Measurements from ENCODE around the gene OR52B4. TPM values are rescaled to one million over a fixed set of nuclear protein-coding genes. Genes with fewer than 3 reads are reported as not detected.
"Not testable (repeated sequence)": the region's sequence is repeated elsewhere in the genome, so short reads cannot be mapped to it uniquely, and the experiment has no call there.

The OR52B4 gene
- not detected in 2 replicates for total RNA-seq
- not detected in 2 replicates for polyA plus RNA-seq
- polyA plus RNA-seq (2012) = not detected in 2 replicates
- not detected in 2 replicates for polyA minus RNA-seq (ENCODE audit: low replicate concordance)

DNA sequence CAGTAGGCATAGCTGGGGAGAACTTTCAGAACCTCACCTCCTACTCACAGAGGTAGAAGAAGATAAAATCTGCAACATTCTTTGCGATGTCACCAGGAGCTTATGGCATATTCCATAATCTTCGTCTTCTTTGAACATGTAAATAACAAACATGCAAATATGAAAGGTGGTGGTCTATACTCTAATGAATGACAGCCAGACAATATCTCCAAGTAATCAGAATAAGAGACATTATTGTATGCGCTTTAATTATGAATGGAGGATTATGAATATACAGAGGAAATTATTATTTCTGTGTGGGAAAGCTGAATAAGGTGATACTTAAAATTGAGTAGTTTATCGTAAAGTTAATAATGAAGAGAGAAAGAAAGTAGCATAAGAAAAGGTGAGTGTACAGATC lies at the start of gene OR52B4:
Gene OR52B4, minus strand, starts transcription at position 101 of the 400 bp plus-strand sequence. Its CDS starts 91 bp downstream, at position 10.
- H4K20me1 ChIP-seq (ENCODE audit: control insufficient read depth, extremely low read depth, insufficient read depth, low read length) = no peaks in the 10 kb centered on the region
- H3K4me3 ChIP-seq (replicated peaks in 1 of 4; ENCODE audit: control extremely low read depth in 1 of 4, insufficient read depth in 1 of 4, low read depth in 3 of 4, low read length in 4 of 4) = no peak within 1 kb of the TSS
- H3K4me1 ChIP-seq (ENCODE audit: control insufficient read depth, extremely low read depth, insufficient read depth, low read length) = no peaks in the 10 kb centered on the region
- H3K9ac ChIP-seq (ENCODE audit: insufficient read depth, low read length) = no peak within 1 kb of the TSS
- H3K27me3 ChIP-seq (ENCODE audit: control insufficient read depth, insufficient read depth, low read length) = no peaks in the 10 kb centered on the region
- H3K9me3 ChIP-seq (ENCODE audit: control insufficient read depth, insufficient read depth, low read depth, low read length) = no peaks in the 10 kb centered on the region
- H3K4me2 ChIP-seq (ENCODE audit: extremely low read depth, insufficient read depth, low read length) = no peak within 1 kb of the TSS
- DNase-seq (ENCODE audit: low read depth in 2 of 2) = no peak
- no peaks in the 10 kb centered on the region for H3K79me2 ChIP-seq (ENCODE audit: control insufficient read depth, insufficient read depth, low read length)
- no peak within 1 kb of the TSS for H2AFZ ChIP-seq (ENCODE audit: low read length)
- H3K27ac ChIP-seq (ENCODE audit: insufficient read depth, low read length) = no peak within 1 kb of the TSS
- H3K36me3 ChIP-seq (ENCODE audit: control insufficient read depth, insufficient read depth, low read length) = no peaks in the 10 kb centered on the region
- TF ChIP-seq, protein P1, sequence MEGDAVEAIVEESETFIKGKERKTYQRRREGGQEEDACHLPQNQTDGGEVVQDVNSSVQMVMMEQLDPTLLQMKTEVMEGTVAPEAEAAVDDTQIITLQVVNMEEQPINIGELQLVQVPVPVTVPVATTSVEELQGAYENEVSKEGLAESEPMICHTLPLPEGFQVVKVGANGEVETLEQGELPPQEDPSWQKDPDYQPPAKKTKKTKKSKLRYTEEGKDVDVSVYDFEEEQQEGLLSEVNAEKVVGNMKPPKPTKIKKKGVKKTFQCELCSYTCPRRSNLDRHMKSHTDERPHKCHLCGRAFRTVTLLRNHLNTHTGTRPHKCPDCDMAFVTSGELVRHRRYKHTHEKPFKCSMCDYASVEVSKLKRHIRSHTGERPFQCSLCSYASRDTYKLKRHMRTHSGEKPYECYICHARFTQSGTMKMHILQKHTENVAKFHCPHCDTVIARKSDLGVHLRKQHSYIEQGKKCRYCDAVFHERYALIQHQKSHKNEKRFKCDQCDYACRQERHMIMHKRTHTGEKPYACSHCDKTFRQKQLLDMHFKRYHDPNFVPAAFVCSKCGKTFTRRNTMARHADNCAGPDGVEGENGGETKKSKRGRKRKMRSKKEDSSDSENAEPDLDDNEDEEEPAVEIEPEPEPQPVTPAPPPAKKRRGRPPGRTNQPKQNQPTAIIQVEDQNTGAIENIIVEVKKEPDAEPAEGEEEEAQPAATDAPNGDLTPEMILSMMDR (conservative IDR thresholded peaks at IDR 0.05 in 1 of 2, IDR thresholded peaks at IDR 0.05 in 1 of 2; ENCODE audit: low read depth in 1 of 2, low read length in 2 of 2) = no peak
- TF ChIP-seq EZH2 (IDR thresholded peaks at IDR 0.05; ENCODE audit: low read length, missing control alignments) = no peak

DNA sequence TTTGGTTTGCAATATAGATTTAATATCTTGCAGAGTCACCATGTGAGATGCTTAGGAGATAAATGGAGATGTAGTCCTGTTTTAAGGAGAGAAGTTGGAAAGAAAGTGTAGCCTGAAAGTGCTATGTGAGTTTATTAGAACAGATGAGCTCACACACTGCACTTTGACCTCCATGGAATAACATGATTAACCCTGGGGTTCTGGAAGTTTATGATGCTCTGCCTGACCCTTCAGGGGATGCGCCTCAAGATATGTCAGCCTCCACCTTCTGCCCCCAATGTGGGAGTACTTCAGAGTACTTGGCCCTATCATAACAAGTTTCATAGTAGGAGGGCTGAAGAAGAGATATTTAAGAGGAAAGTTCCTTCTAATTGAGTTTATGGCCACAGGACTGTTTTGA lies 48.6 kb upstream of the OR52B4 start:
- Histone ChIP-seq H3K27me3 (ENCODE audit: control insufficient read depth, insufficient read depth, low read length) (no peaks in the 10 kb centered on the region), H3K9ac (ENCODE audit: insufficient read depth, low read length) (no peak overlapping the region), H3K79me2 (ENCODE audit: control insufficient read depth, insufficient read depth, low read length) (no peaks in the 10 kb centered on the region), H4K20me1 (ENCODE audit: control insufficient read depth, extremely low read depth, insufficient read depth, low read length) (no peaks in the 10 kb centered on the region), H3K4me3 (replicated peaks in 1 of 4; ENCODE audit: control extremely low read depth in 1 of 4, insufficient read depth in 1 of 4, low read depth in 3 of 4, low read length in 4 of 4) (no peak overlapping the region), H3K9me3 (ENCODE audit: control insufficient read depth, insufficient read depth, low read depth, low read length) (no peaks in the 10 kb centered on the region), H3K4me2 (ENCODE audit: extremely low read depth, insufficient read depth, low read length) (no peak overlapping the region), H3K27ac (ENCODE audit: insufficient read depth, low read length) (no peak overlapping the region), H2AFZ (ENCODE audit: low read length) (no peak overlapping the region), H3K4me1 (ENCODE audit: control insufficient read depth, extremely low read depth, insufficient read depth, low read length) (no peaks in the 10 kb centered on the region), H3K36me3 (ENCODE audit: control insufficient read depth, insufficient read depth, low read length) (no peaks in the 10 kb centered on the region)
- TF ChIP-seq EZH2 (IDR thresholded peaks at IDR 0.05; ENCODE audit: low read length, missing control alignments) = no peak
- TF ChIP-seq, protein P1 (conservative IDR thresholded peaks at IDR 0.05 in 1 of 2, IDR thresholded peaks at IDR 0.05 in 1 of 2; ENCODE audit: low read depth in 1 of 2, low read length in 2 of 2) = no peak
- no peak for DNase-seq (ENCODE audit: low read depth in 2 of 2)

DNA sequence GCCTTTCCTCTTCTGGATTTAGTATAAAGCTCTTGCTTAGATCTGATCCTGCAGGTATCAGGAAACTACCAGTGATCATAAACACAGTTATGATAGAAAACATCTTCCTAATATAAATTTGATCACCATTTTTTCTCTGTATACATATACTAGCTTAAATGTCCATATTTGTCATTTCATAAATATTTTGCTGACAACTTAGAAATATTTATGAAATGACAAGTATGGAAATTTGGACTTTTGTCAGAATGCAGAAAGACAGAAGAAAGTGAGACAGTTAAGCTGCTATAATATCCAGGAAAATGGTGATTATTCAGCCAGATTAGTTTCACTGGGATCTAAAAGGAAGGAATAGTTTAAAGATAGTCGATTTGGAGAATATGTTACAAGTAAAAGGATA lies 48.1 kb upstream of the OR52B4 start:
- no peaks in the 10 kb centered on the region for H3K9me3 ChIP-seq (ENCODE audit: control insufficient read depth, insufficient read depth, low read depth, low read length)
- H2AFZ ChIP-seq (ENCODE audit: low read length) = no peak overlapping the region

GRCh38 chr11:4406206-4406605 lies 38.0 kb upstream of the OR52B4 start:
- not testable (repeated sequence) for H3K79me2 ChIP-seq (ENCODE audit: control insufficient read depth, insufficient read depth, low read length); H4K20me1 ChIP-seq (ENCODE audit: control insufficient read depth, extremely low read depth, insufficient read depth, low read length); H3K9me3 ChIP-seq (ENCODE audit: control insufficient read depth, insufficient read depth, low read depth, low read length); H3K9ac ChIP-seq (ENCODE audit: insufficient read depth, low read length); H3K36me3 ChIP-seq (ENCODE audit: control insufficient read depth, insufficient read depth, low read length); H3K4me3 ChIP-seq (replicated peaks in 1 of 4; ENCODE audit: control extremely low read depth in 1 of 4, insufficient read depth in 1 of 4, low read depth in 3 of 4, low read length in 4 of 4); H3K27ac ChIP-seq (ENCODE audit: insufficient read depth, low read length); H3K4me2 ChIP-seq (ENCODE audit: extremely low read depth, insufficient read depth, low read length); H3K4me1 ChIP-seq (ENCODE audit: control insufficient read depth, extremely low read depth, insufficient read depth, low read length); DNase-seq (ENCODE audit: low read depth in 2 of 2); H3K27me3 ChIP-seq (ENCODE audit: control insufficient read depth, insufficient read depth, low read length); H2AFZ ChIP-seq (ENCODE audit: low read length)

More for the DNA sequence above, 48.1 kb upstream of the OR52B4 start:
- Histone ChIP-seq H3K4me2 (ENCODE audit: extremely low read depth, insufficient read depth, low read length) (no peak overlapping the region), H3K79me2 (ENCODE audit: control insufficient read depth, insufficient read depth, low read length) (no peaks in the 10 kb centered on the region), H3K27me3 (ENCODE audit: control insufficient read depth, insufficient read depth, low read length) (no peaks in the 10 kb centered on the region), H3K9ac (ENCODE audit: insufficient read depth, low read length) (no peak overlapping the region), H4K20me1 (ENCODE audit: control insufficient read depth, extremely low read depth, insufficient read depth, low read length) (no peaks in the 10 kb centered on the region), H3K4me3 (replicated peaks in 1 of 4; ENCODE audit: control extremely low read depth in 1 of 4, insufficient read depth in 1 of 4, low read depth in 3 of 4, low read length in 4 of 4) (no peak overlapping the region), H3K4me1 (ENCODE audit: control insufficient read depth, extremely low read depth, insufficient read depth, low read length) (no peaks in the 10 kb centered on the region), H3K36me3 (ENCODE audit: control insufficient read depth, insufficient read depth, low read length) (no peaks in the 10 kb centered on the region), H3K27ac (ENCODE audit: insufficient read depth, low read length) (no peak overlapping the region)
- DNase-seq (ENCODE audit: low read depth in 2 of 2) = no peak
- no peak for TF ChIP-seq EZH2 (IDR thresholded peaks at IDR 0.05; ENCODE audit: low read length, missing control alignments)
- TF ChIP-seq, protein P1 (conservative IDR thresholded peaks at IDR 0.05 in 1 of 2, IDR thresholded peaks at IDR 0.05 in 1 of 2; ENCODE audit: low read depth in 1 of 2, low read length in 2 of 2) = no peak
